Esophagus squamous epithelium (tissue), 5 donors: Measurements from ENCODE around the gene SH3PXD2A. TPM values are rescaled to one million over a fixed set of nuclear protein-coding genes. Genes with fewer than 3 reads are reported as not detected.

ENCODE experiments used
- DNase-seq: peaks from one replicate; lab custom pipeline; 2025; lab: John Stamatoyannopoulos, UW
- H3K27ac ChIP-seq, 4 donors: fragments of 200-600 bp; sonication (generic); one replicate each; pipeline ENCODE4 v1.5.1; 2016 to 2019; ENCODE audit warnings: mild to moderate bottlenecking in 1 of 4
- H3K27me3 ChIP-seq, 4 donors: fragments of 200-600 bp; sonication (generic); 1 replicate in 3 of 4; 2 replicates in 1 of 4; pipeline versions ENCODE4 v1.5.1 to v1.6.0; 2017 to 2021; ENCODE audit warnings: antibody characterized with exemption in 1 of 4
- H3K36me3 ChIP-seq, 3 donors: fragments of 200-600 bp; sonication (generic); one replicate each; pipeline ENCODE4 v1.5.1; 2016 to 2019
- H3K4me1 ChIP-seq, 3 donors: fragments of 200-600 bp; sonication (generic); one replicate each; pipeline ENCODE4 v1.5.1; 2017 to 2019
- H3K4me3 ChIP-seq, 4 donors: fragments of 200-600 bp; sonication (generic); 1 replicate in 3 of 4; 2 replicates in 1 of 4; pipeline ENCODE4 v1.5.1; 2016 to 2019; ENCODE audit warnings: mild to moderate bottlenecking in 2 of 4, moderate library complexity in 1 of 4
- H3K9me3 ChIP-seq, 3 donors: fragments of 200-600 bp; sonication (generic); one replicate each; pipeline ENCODE4 v1.5.1; 2016 to 2019
- CTCF ChIP-seq, 6 experiments: fragments of 450-650 bp in 4 of 6; fragments of 200-600 bp in 2 of 6; sonication (generic) in 2 of 6; IDR thresholded peaks; one replicate each; pipeline ENCODE4 v1.5.1; 2016 to 2019; ENCODE audit warnings: antibody characterized with exemption in 6 of 6, mild to moderate bottlenecking in 4 of 6, moderate library complexity in 4 of 6
- POLR2A ChIP-seq, 4 donors: fragments of 450-650 bp; IDR thresholded peaks; one replicate each; pipeline ENCODE4 v1.6.1; 2017; ENCODE audit warnings: antibody characterized with exemption in 4 of 4, mild to moderate bottlenecking in 4 of 4, moderate library complexity in 3 of 4
- WGBS, 2 donors: methylation state at CpG; one replicate each; pipeline ENCODE4 v1.1.5; 2018; 5-methylcytosine and 5-hydroxymethylcytosine counted together
- intact Hi-C: fragments of 100-400 bp; cut with DNase I; formaldehyde crosslinking; loops from one replicate; pipeline ENCODE4 v1.15.0; 2022
- total RNA-seq, 4 donors: library from RNA; depleted of rRNA; stranded (reverse); fragments of >200 nt; gene quantifications; one replicate each; pipeline ENCODE4 v1.1.0, GENCODE V29; 2016
- donor health status: DM: yes; HTN: yes; CAD: no.

The SH3PXD2A gene
- total RNA-seq, 4 donors from 2014 or later, result 25.1 to 57.8 (median 42.7) TPM

- 31 to 38% methylated on average over 7 of the region's 7 CpGs for WGBS, 2 donors
- TF ChIP-seq CTCF (IDR thresholded peaks at IDR 0.05) (no peak), POLR2A (IDR thresholded peaks at IDR 0.05) (no peak)
- Histone ChIP-seq H3K4me3 (peak overlapping the region; percentile 71 to 87 (median 84)), H3K36me3 (no peaks in the 10 kb centered on the region), H3K9me3 (no peaks in the 10 kb centered on the region), H3K27me3 (no peaks in the 10 kb centered on the region), H3K4me1 (peaks cover 43 to 84% (median 58%) of the 10 kb centered on the region in 3 donors), H3K27ac (peak overlapping the region; percentile 52 to 93 (median 88))
- no peak for DNase-seq
- intact Hi-C loops, result loop anchor here (10.0 kb wide), 1 partner anchor 68 kb away; no protein-coding TSS in a partner anchor
Measured at GRCh38 chr10:103852856-103853255, 2.5 kb downstream of the SH3PXD2A start.

DNA sequence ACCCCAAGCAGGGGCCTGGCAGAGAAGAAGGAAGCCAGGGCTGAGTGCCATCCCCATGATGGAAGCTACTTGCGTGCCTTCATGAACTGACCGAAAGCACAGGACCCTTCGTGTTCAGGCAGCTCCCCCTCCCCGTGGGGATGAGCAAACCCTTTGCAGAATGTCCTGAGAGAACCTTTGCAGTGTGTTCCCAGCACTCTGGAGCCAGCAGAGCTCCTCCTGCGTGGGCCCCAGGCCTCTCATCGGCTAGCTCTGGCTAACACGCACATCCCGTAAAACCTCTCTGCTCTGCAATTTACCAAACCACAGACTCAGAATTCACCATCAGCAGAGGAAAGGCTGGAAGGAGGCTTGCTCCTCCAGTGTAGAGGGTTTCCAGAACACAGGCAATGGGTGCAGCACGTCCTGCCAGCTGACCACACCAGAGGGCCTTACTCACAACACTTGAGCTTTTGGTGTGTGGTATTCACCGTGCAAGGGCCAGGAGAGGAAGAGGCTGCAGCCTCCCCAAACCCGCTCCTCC is 3.1 kb downstream of the SH3PXD2A start:
- H3K4me3 ChIP-seq, result peak overlapping the region in 3 of 4 donors; percentile 84 to 87 (median 85)
- intact Hi-C loops, result loop anchor here (10.0 kb wide), 1 partner anchor 67 kb away; no protein-coding TSS in a partner anchor
- peak overlapping the region; percentile 52 to 93 (median 88) for H3K27ac ChIP-seq
- 34 to 57% methylated on average over 3 to 7 of the region's 11 CpGs for WGBS, 2 donors
- peaks cover 43 to 87% (median 58%) of the 10 kb centered on the region in 3 donors for H3K4me1 ChIP-seq
- TF ChIP-seq POLR2A (IDR thresholded peaks at IDR 0.05), result no peak
- no peak for TF ChIP-seq CTCF (IDR thresholded peaks at IDR 0.05)
- H3K27me3 ChIP-seq, result no peaks in the 10 kb centered on the region
- no peaks in the 10 kb centered on the region for H3K9me3 ChIP-seq
- no peak for DNase-seq
- H3K36me3 ChIP-seq, result no peaks in the 10 kb centered on the region

GRCh38 chr10:103851261-103851660 is 4.1 kb downstream of the SH3PXD2A start:
- Histone ChIP-seq H3K9me3 (no peaks in the 10 kb centered on the region), H3K4me1 (peaks cover 41 to 89% (median 59%) of the 10 kb centered on the region in 3 donors), H3K27ac (peak overlapping the region; percentile 0 to 91 (median 60)), H3K4me3 (no peak overlapping the region), H3K27me3 (no peaks in the 10 kb centered on the region), H3K36me3 (no peaks in the 10 kb centered on the region)
- no peak for DNase-seq
- WGBS, 2 donors, result 80 to 100% methylated on average over 2 of the region's 4 CpGs
- intact Hi-C loops, result loop anchor here (10.0 kb wide), 1 partner anchor 66 kb away; no protein-coding TSS in a partner anchor
- TF ChIP-seq CTCF (IDR thresholded peaks at IDR 0.05), result no peak
- no peak for TF ChIP-seq POLR2A (IDR thresholded peaks at IDR 0.05)

DNA sequence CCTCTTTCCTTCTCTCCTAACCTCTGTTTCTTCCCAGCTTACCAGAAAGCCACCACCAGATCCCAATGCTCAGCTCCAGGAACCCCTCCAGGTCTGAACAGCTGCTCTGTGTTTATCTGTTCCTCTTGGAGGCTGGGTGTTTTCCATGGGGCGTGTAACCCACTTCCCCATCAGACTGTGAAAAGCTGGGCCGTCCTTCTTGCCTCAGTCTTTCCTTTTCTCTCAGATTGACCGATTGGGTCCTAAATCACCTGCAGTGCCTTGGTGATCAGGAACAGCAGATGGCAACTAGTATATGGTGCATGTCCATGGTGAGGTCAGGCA is 4.8 kb downstream of the SH3PXD2A start:
- Histone ChIP-seq H3K36me3 (no peaks in the 10 kb centered on the region), H3K4me3 (peak overlapping the region in 1 of 4 donors; percentile 24), H3K9me3 (no peaks in the 10 kb centered on the region), H3K27ac (peak overlapping the region; percentile 61 to 91 (median 72)), H3K27me3 (no peaks in the 10 kb centered on the region), H3K4me1 (peaks cover 33 to 89% (median 61%) of the 10 kb centered on the region in 3 donors)
- WGBS, 2 donors, result 13% methylated on average over 2 of the region's 3 CpGs; no CpG with 5 or more reads in 1 of the 2 donors
- DNase-seq, result no peak
- intact Hi-C loops, result loop anchor here (10.0 kb wide), 1 partner anchor 66 kb away; no protein-coding TSS in a partner anchor
- no peak for TF ChIP-seq CTCF (IDR thresholded peaks at IDR 0.05)
- TF ChIP-seq POLR2A (IDR thresholded peaks at IDR 0.05), result no peak

- no peaks in the 10 kb centered on the region for H3K27me3 ChIP-seq
- TF ChIP-seq POLR2A (IDR thresholded peaks at IDR 0.05) (no peak), CTCF (IDR thresholded peaks at IDR 0.05) (no peak)
- H3K4me3 ChIP-seq, result peak overlapping the region in 1 of 4 donors; percentile 24
- no peaks in the 10 kb centered on the region for H3K36me3 ChIP-seq
- no peaks in the 10 kb centered on the region for H3K9me3 ChIP-seq
- DNase-seq, result no peak
- peaks cover 31 to 91% (median 61%) of the 10 kb centered on the region in 3 donors for H3K4me1 ChIP-seq
- intact Hi-C loops, result loop anchor here (10.0 kb wide), 1 partner anchor 65 kb away; no protein-coding TSS in a partner anchor
- H3K27ac ChIP-seq, result peak overlapping the region; percentile 61 to 91 (median 72)
- WGBS, 2 donors, result 24 to 41% methylated on average over 6 to 8 of the region's 8 CpGs
Measured at GRCh38 chr10:103849880-103850571, 5.3 kb downstream of the SH3PXD2A start.
